HG03432 (cell line): Measurements from ENCODE around the gene GOLGA6L7.
"Not testable (repeated sequence)": the region's sequence is repeated elsewhere in the genome, so short reads cannot be mapped to it uniquely, and the experiment has no call there.

Source experiments
- ATAC-seq: cut with Tn5 transposase; IDR thresholded peaks from one replicate; pipeline ENCODE4 v1.9.1; 2021; ENCODE audit warnings: mild to moderate bottlenecking, moderate library complexity; ENCODE audit not compliant: unreplicated experiment

GOLGA6L7 gene

GRCh38 chr15:28847959-28848358 is 485 bp downstream of the GOLGA6L7 start:
- not testable (repeated sequence) for ATAC-seq

GRCh38 chr15:28847247-28847646 is 1.2 kb downstream of the GOLGA6L7 start:
- ATAC-seq = peak; percentile 98

DNA sequence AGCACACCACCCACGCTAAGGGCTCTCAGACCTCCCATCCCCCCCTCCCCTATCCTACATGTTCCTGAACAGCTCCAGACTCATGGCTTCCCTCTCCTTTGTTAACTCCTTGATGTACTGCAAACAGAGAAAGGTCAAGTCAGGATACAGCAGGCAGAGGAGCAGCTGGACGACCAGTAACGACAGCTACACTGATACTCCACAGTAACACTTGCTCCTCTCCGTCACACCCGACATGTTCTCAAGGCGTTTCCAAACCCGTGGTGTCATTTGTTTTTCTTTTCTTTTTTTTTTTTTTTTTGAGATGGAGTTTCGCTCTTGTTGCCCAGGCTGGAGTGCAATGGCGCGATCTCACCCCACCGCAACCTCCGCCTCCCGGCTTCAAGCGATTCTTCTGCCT is 4.3 kb downstream of the GOLGA6L7 start:
- ATAC-seq = not testable (repeated sequence)

- ATAC-seq = not testable (repeated sequence)
These were observed 4.9 kb downstream of the GOLGA6L7 start for GRCh38 chr15:28843520-28843919.

- not testable (repeated sequence) for ATAC-seq
These were observed 6.2 kb downstream of the GOLGA6L7 start for GRCh38 chr15:28842210-28842609.

DNA sequence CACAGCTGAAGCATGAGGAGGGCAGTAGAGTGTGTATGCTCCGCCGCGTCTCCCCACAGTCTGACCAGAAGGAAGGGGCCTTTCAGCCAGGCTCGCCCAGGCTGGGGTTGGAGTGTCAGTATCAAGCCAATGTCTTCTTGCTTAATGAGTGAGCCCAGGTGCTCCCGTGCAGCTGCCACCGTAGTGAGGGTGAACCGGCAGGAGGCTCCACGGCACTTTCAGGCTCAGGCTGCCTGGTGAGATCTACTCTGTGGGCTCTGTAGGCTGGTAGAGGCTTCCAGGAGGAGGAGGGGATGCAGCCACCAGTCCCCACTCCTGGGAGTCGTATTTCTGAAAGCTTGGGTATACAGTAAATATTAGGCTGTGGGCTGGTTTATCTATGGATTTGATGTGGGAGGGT is 8.2 kb downstream of the GOLGA6L7 start:
- not testable (repeated sequence) for ATAC-seq

- not testable (repeated sequence) for ATAC-seq
These were observed 13.4 kb downstream of the GOLGA6L7 start for GRCh38 chr15:28834957-28835585.

GRCh38 chr15:28831897-28832587 is 16.4 kb downstream of the GOLGA6L7 start:
- not testable (repeated sequence) for ATAC-seq

- ATAC-seq = not testable (repeated sequence)
These were observed 27.0 kb downstream of the GOLGA6L7 start for GRCh38 chr15:28821420-28821819.

GRCh38 chr15:28819930-28820295 is 28.5 kb downstream of the GOLGA6L7 start:
- ATAC-seq = not testable (repeated sequence)

- not testable (repeated sequence) for ATAC-seq
These were observed 29.2 kb downstream of the GOLGA6L7 start for GRCh38 chr15:28819019-28819929.

DNA sequence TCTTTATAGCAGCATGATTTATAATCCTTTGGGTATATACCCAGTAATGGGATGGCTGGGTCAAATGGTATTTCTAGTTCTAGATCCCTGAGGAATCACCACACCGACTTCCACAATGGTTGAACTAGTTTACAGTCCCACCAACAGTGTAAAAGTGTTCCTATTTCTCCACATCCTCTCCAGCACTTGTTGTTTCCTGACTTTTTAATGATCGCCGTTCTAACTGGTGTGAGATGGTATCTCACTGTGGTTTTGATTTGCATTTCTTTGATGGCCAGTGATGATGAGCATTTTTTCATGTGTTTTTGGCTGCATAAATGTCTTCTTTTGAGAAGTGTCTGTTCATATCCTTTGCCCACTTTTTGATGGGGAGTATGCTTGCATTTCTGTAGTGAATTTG is 30.3 kb downstream of the GOLGA6L7 start:
- not testable (repeated sequence) for ATAC-seq

- not testable (repeated sequence) for ATAC-seq
These were observed 34.4 kb downstream of the GOLGA6L7 start for GRCh38 chr15:28814059-28814458.

DNA sequence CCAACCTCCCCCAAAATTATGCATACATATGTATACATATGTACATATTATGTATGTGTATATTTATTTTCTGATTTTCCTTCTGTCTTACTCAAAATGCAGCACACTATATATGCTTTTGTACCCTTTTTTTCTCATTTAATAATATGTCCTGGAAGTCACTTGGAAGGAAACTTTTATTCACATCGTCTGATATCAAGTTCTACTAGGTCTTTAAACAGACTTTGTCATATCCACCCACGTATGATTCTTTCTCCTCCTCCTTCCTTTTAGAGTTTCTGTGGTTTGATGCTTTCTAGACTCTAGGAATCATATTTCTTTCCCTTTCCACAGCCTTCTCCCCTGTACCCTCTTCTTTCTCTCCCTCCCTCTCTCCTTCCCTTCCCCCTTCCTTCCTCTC is 35.1 kb downstream of the GOLGA6L7 start:
- ATAC-seq = not testable (repeated sequence)

- ATAC-seq = not testable (repeated sequence)
These were observed 36.4 kb downstream of the GOLGA6L7 start for GRCh38 chr15:28811852-28812550.

DNA sequence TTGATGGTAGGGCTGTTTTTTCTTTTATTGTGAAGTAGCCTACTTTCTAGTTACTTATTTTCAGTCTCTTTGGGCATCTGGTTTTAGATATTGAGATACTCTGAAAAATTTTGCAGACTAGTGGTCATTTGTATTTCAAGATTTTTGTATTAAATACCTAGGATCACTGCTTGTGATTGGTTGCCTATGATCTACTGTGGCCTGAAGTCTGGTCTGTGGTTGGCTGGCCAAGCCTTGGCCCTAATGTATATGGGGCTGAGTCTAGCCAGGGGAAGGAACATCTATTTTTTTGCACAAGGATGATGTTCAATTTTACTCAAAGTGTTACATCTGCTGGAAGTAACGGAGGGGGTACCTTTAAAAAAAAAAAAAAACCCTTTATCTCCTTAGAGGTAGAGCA is 38.0 kb downstream of the GOLGA6L7 start:
- ATAC-seq = not testable (repeated sequence)

GRCh38 chr15:28808136-28808535 is 40.3 kb downstream of the GOLGA6L7 start:
- not testable (repeated sequence) for ATAC-seq

DNA sequence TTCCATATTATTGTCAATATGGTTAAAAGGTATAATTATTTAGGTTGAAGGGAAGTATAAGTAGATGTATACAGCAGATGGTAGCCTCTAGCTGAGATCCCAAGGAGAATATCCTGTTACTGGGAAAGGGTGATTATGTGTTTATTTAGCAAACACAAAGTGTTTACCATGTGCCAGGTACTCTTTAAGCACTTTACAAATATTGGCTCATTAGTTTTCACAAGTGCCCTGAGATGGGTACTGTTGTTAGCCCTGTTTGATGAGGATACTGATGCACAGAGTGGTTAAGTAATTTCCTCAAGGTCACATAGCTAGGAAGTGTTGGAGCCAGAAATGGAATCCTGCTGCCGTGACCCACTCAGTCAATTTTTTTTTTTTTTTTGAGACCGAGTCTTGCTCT is 48.1 kb downstream of the GOLGA6L7 start:
- ATAC-seq = not testable (repeated sequence)

GRCh38 chr15:28798234-28798633 is 50.2 kb downstream of the GOLGA6L7 start:
- not testable (repeated sequence) for ATAC-seq

GRCh38 chr15:28794231-28794630 is 54.2 kb downstream of the GOLGA6L7 start:
- not testable (repeated sequence) for ATAC-seq
